ENCODE results near the gene ADPRHL1. TPM values are rescaled to one million over a fixed set of nuclear protein-coding genes. Genes with fewer than 3 reads are reported as not detected.
"Not testable (repeated sequence)": the region's sequence is repeated elsewhere in the genome, so short reads cannot be mapped to it uniquely, and the experiment has no call there.

The ADPRHL1 gene
- total RNA-seq, 4 donors from 2014 or later = 0.72 to 2.7 (median 1.7) TPM

DNA sequence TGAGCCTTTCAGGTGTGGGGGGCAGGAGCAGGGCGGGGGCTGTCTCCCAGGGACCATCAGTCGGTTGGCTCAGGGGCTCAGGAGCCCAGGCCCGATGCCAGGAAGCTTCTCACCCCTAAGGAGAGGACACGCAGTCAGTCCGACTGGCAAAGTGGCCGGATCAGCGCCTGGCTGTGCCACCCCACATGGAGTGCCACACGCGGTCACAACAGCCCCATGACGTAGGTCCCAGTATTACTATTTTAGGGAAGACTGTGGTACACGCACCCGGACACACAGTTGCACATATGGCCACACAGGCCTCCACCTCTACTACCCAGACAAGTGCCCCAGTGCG is 60.1 kb downstream of the ADPRHL1 start:
- ATAC-seq (ENCODE audit: low FRiP score) (no peak), DNase-seq (ENCODE audit: low spot score) (no peak)
- TF ChIP-seq CTCF (IDR thresholded peaks at IDR 0.05) = no peak

GRCh38 chr13:113390874-113391497 is 62.3 kb downstream of the ADPRHL1 start:
- ATAC-seq (ENCODE audit: low FRiP score) (no peak), DNase-seq (ENCODE audit: low spot score) (no peak)
- TF ChIP-seq CTCF (IDR thresholded peaks at IDR 0.05) = no peak

GRCh38 chr13:113389586-113389985 is 63.7 kb downstream of the ADPRHL1 start:
- not testable (repeated sequence) for DNase-seq (ENCODE audit: low spot score)

GRCh38 chr13:113387396-113387795 is 65.9 kb downstream of the ADPRHL1 start:
- DNase-seq (ENCODE audit: low spot score) = no peak
- ATAC-seq (ENCODE audit: low FRiP score) = no peak
- no peak for TF ChIP-seq CTCF (IDR thresholded peaks at IDR 0.05)

More at GRCh38 chr13:113389586-113389985, 63.7 kb downstream of the ADPRHL1 start:
- not testable (repeated sequence) for ATAC-seq (ENCODE audit: low FRiP score)

DNA sequence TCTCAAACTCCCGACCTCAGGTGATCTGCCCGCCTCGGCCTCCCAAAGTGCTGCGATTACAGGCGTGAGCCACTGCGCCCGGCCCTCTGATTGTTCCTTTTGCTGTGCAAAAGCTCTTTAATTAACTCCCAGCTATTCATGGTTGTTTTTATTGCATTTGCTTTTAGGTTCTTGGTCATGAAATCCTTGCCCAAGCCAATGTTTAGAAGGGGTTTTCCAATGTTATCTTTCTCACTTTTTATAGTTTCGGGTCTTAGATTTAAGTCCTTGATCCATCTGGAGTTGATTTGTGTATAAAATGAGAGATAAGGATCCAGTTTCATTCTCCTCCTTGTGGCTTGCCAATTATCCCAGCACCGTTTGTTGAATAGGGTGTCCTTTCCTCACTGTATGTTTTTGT is 70.2 kb downstream of the ADPRHL1 start:
- no peak for ATAC-seq (ENCODE audit: low FRiP score)
- no peak for TF ChIP-seq CTCF (IDR thresholded peaks at IDR 0.05)
- no peak for DNase-seq (ENCODE audit: low spot score)

- not testable (repeated sequence) for DNase-seq (ENCODE audit: low spot score); ATAC-seq (ENCODE audit: low FRiP score)
Measured at GRCh38 chr13:113382542-113382941, 70.7 kb downstream of the ADPRHL1 start.

- ATAC-seq (ENCODE audit: low FRiP score) (no peak), DNase-seq (ENCODE audit: low spot score) (no peak)
Measured at GRCh38 chr13:113378825-113379224, 74.5 kb downstream of the ADPRHL1 start.

More at GRCh38 chr13:113378825-113379224, 74.5 kb downstream of the ADPRHL1 start:
- TF ChIP-seq CTCF (IDR thresholded peaks at IDR 0.05) = no peak
